ENCODE measurements around the gene SFXN5. TPM values are rescaled to one million over a fixed set of nuclear protein-coding genes. Genes with fewer than 3 reads are reported as not detected.

Gene SFXN5
- total RNA-seq, 1 donor from 2014 or later = 13.1 TPM

DNA sequence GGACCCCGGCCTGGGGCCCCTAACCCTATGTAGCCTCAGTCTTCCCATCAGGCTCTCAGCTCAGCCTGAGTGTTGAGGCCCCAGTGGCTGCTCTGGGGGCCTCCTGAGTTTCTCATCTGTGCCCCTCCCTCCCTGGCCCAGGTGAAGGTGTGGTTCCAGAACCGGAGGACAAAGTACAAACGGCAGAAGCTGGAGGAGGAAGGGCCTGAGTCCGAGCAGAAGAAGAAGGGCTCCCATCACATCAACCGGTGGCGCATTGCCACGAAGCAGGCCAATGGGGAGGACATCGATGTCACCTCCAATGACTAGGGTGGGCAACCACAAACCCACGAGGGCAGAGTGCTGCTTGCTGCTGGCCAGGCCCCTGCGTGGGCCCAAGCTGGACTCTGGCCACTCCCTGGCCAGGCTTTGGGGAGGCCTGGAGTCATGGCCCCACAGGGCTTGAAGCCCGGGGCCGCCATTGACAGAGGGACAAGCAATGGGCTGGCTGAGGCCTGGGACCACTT lies 137.8 kb downstream of the SFXN5 start:
- TF ChIP-seq CTCF (IDR thresholded peaks at IDR 0.05) = no peak
- Histone ChIP-seq H3K27me3 (peaks cover 18% of the 10 kb centered on the region), H3K4me3 (no peak overlapping the region), H3K36me3 (no peaks in the 10 kb centered on the region), H3K4me1 (no peaks in the 10 kb centered on the region), H3K9me3 (no peaks in the 10 kb centered on the region), H3K27ac (no peak overlapping the region)
- intact Hi-C loops (cut with DNase I) = no loop called here
- DNase-seq = peak; percentile 48
- no peak for ATAC-seq

- no peak for TF ChIP-seq CTCF (IDR thresholded peaks at IDR 0.05)
- H3K9me3 ChIP-seq = no peaks in the 10 kb centered on the region
- ATAC-seq (no peak), DNase-seq (peak; percentile 47)
- no peak overlapping the region for H3K27ac ChIP-seq
- intact Hi-C loops (cut with DNase I) = no loop called here
- H3K4me3 ChIP-seq = no peak overlapping the region
- H3K4me1 ChIP-seq = no peaks in the 10 kb centered on the region
- H3K36me3 ChIP-seq = no peaks in the 10 kb centered on the region
- peaks cover 22% of the 10 kb centered on the region for H3K27me3 ChIP-seq
These were observed 138.3 kb downstream of the SFXN5 start for GRCh38 chr2:72933207-72933606.

DNA sequence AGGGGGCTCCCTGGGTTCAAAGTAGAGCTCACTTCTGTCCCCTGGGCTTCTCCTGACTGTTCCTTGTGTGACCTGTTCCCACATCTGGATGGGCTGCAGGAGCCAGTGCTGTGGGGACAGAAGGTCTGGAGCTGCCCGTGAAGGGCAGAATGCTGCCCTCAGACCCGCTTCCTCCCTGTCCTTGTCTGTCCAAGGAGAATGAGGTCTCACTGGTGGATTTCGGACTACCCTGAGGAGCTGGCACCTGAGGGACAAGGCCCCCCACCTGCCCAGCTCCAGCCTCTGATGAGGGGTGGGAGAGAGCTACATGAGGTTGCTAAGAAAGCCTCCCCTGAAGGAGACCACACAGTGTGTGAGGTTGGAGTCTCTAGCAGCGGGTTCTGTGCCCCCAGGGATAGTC lies 138.7 kb downstream of the SFXN5 start:
- ATAC-seq (no peak), DNase-seq (no peak)
- H3K4me1 ChIP-seq = no peaks in the 10 kb centered on the region
- H3K36me3 ChIP-seq = no peaks in the 10 kb centered on the region
- no peak overlapping the region for H3K4me3 ChIP-seq
- H3K27ac ChIP-seq = no peak overlapping the region
- no peak for TF ChIP-seq CTCF (IDR thresholded peaks at IDR 0.05)
- intact Hi-C loops (cut with DNase I) = no loop called here
- no peaks in the 10 kb centered on the region for H3K9me3 ChIP-seq
- H3K27me3 ChIP-seq = peaks cover 26% of the 10 kb centered on the region

DNA sequence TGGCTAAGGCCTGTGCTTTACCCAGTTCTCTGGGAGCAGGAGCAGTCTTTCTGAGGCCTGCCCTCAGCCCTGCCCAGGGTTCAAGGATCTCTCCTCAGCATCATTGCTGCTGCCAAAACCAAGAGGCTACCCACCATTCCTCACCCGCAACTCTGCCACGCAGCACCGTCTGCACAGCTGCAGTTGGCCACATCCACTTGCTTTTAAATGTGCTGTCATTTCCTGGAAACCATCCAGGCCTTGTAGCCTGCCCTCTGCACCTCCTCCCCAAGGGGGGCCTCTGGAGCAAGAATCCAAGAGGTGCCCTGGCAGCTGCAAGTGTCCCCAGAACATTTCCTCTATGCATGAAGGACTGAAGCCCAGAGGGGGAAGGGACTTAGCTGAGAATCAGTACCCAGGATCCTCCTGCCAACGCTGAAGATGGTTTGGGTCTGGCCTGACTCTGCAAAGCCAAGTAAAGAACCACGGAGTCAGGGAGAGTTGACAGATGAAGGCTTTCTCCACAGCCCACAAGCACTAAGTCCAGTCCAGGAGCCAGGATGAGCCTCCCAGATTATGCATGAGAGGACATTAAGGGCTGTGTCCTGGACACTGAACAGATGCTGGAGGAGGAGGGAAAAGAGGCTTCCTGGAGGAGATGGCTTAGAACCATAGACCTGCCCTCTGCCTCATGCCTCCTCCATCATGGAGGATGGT lies 139.3 kb downstream of the SFXN5 start:
- no peak for TF ChIP-seq CTCF (IDR thresholded peaks at IDR 0.05)
- peak; percentile 41 for DNase-seq
- intact Hi-C loops (cut with DNase I) = no loop called here
- no peak overlapping the region for H3K27ac ChIP-seq
- H3K27me3 ChIP-seq = peaks cover 33% of the 10 kb centered on the region
- no peak for ATAC-seq
- no peaks in the 10 kb centered on the region for H3K9me3 ChIP-seq
- no peak overlapping the region for H3K4me3 ChIP-seq
- H3K4me1 ChIP-seq = no peaks in the 10 kb centered on the region
- H3K36me3 ChIP-seq = no peaks in the 10 kb centered on the region

GRCh38 chr2:72931280-72931910 lies 140.1 kb downstream of the SFXN5 start:
- ATAC-seq (no peak), DNase-seq (peak; percentile 55)
- Histone ChIP-seq H3K4me3 (no peak overlapping the region), H3K36me3 (no peaks in the 10 kb centered on the region), H3K27ac (no peak overlapping the region), H3K4me1 (no peaks in the 10 kb centered on the region), H3K27me3 (peaks cover 41% of the 10 kb centered on the region), H3K9me3 (no peaks in the 10 kb centered on the region)
- intact Hi-C loops (cut with DNase I) = no loop called here
- no peak for TF ChIP-seq CTCF (IDR thresholded peaks at IDR 0.05)
